GM12878 (cell line): ENCODE measurements around the gene HNRNPM. TPM values are rescaled to one million over a fixed set of nuclear protein-coding genes. Genes with fewer than 3 reads are reported as not detected.
A peak's percentile ranks its signal among the peaks of the same experiment; 100 is the strongest.

Experiments
- ATAC-seq: fragments of 200-7000 bp; cut with Tn5 transposase; 3 replicates; pipeline ENCODE4 v1.9.1; 2020; ENCODE audit warnings: mild to moderate bottlenecking, moderate library complexity
- BruUV-seq: library from RNA; stranded (reverse); fragments of 400-500 nt; replicated peaks from 2 replicates; lab custom pipeline; 2021; lab: Mats Ljungman, UMichigan
- CTCF ChIA-PET: fragments of 300-600 bp; sonication (Branson Sonifier 250); formaldehyde crosslinking; extraction: SDS; loops from one replicate; lab custom pipeline; 2021; ENCODE audit warnings: inconsistent platforms; lab: Yijun Ruan, JAX
- POLR2A ChIA-PET: fragments of 350-600 bp; formaldehyde crosslinking; extraction: SDS; loops from one replicate; lab custom pipeline; 2021; ENCODE audit warnings: inconsistent platforms; lab: Charles Lee
- RAD21 ChIA-PET: fragments of 300-600 bp; sonication (Branson Sonifier 250); formaldehyde crosslinking; loops from one replicate; lab custom pipeline; 2023; ENCODE audit warnings: antibody characterized with exemption; ENCODE audit not compliant: unreplicated experiment; lab: Charles Lee
- SMC1A ChIA-PET: fragments of 300-600 bp; sonication (Branson Sonifier 250); formaldehyde crosslinking; loops from one replicate; lab custom pipeline; 2023; ENCODE audit not compliant: unreplicated experiment, uncharacterized antibody; lab: Charles Lee
- DNase-seq: peaks from one replicate; pipeline ENCODE4 v3.0.0-alpha.2; 2011; ENCODE audit warnings: low read depth, low spot score
- FAIRE-seq: peaks from 3 replicates; lab custom pipeline; 2011; peaks lifted over from hg19 to GRCh38; lab: Jason Lieb, UNC
- H2AFZ ChIP-seq: 2 replicates; pipeline ENCODE4 v1.6.0; 2011; ENCODE audit warnings: low read depth, low read length, control low read depth; ENCODE audit not compliant: control insufficient read depth
- H3K27ac ChIP-seq: 2 replicates; pipeline ENCODE4 v1.5.1; 2011; ENCODE audit warnings: control low read depth; ENCODE audit not compliant: control insufficient read depth, insufficient read depth
- H3K27me3 ChIP-seq, 2 experiments: replicated peaks in 1 of 2; 2 replicates each; pipeline versions ENCODE4 v1.6.0 to v1.6.1; 2011; ENCODE audit warnings: low read length in 1 of 2; ENCODE audit not compliant: control insufficient read depth in 2 of 2, insufficient read depth in 2 of 2
- H3K36me3 ChIP-seq, 2 experiments: 2 replicates each; pipeline ENCODE4 v1.5.1; 2011; ENCODE audit warnings: low read length in 1 of 2; ENCODE audit not compliant: control insufficient read depth in 2 of 2, insufficient read depth in 2 of 2
- H3K4me1 ChIP-seq: 2 replicates; pipeline ENCODE4 v1.6.1; 2011; ENCODE audit warnings: mild to moderate bottlenecking, low read length, moderate library complexity, mixed read lengths; ENCODE audit not compliant: control insufficient read depth, insufficient read depth
- H3K4me2 ChIP-seq: 2 replicates; pipeline ENCODE4 v1.6.0; 2011; ENCODE audit warnings: control low read depth; ENCODE audit not compliant: control insufficient read depth, insufficient read depth
- H3K4me3 ChIP-seq: fragments of 200-600 bp; sonication (generic); 2 replicates; pipeline ENCODE4 v1.5.1; 2016
- H3K79me2 ChIP-seq: 2 replicates; pipeline ENCODE4 v1.6.0; 2011; ENCODE audit warnings: low read length; ENCODE audit not compliant: control insufficient read depth, insufficient read depth
- H3K9ac ChIP-seq: 2 replicates; pipeline ENCODE4 v1.8.0; 2011; ENCODE audit warnings: low read length, control low read depth, mixed read lengths; ENCODE audit not compliant: control insufficient read depth, insufficient read depth
- H3K9me3 ChIP-seq: replicated peaks from 3 replicates; pipeline ENCODE4 v1.5.1; 2011; ENCODE audit warnings: mild to moderate bottlenecking, low read length; ENCODE audit not compliant: control insufficient read depth, insufficient read depth
- H4K20me1 ChIP-seq: 2 replicates; pipeline ENCODE4 v1.6.0; 2011; ENCODE audit not compliant: control insufficient read depth, insufficient read depth
- ASH2L ChIP-seq: fragments of 300-600, 200-600 bp; sonication (generic); IDR thresholded peaks from 2 replicates; pipeline ENCODE4 v1.6.1; 2017; ENCODE audit warnings: low read depth, mild to moderate bottlenecking, borderline replicate concordance
- BACH1 ChIP-seq: fragments of 450-650 bp; IDR thresholded peaks from 2 replicates; pipeline ENCODE4 v1.6.1; 2017; ENCODE audit warnings: mild to moderate bottlenecking, borderline replicate concordance
- BMI1 ChIP-seq: fragments of 450-650 bp; IDR thresholded peaks from 2 replicates; pipeline ENCODE4 v1.6.1; 2016; ENCODE audit warnings: mild to moderate bottlenecking, moderate library complexity, borderline replicate concordance
- CBX3 ChIP-seq: fragments of 200-600 bp; sonication (generic); IDR thresholded peaks from 2 replicates; pipeline ENCODE4 v1.6.1; 2016; ENCODE audit warnings: low read depth, borderline replicate concordance
- CREM ChIP-seq: IDR thresholded peaks from 2 replicates; pipeline ENCODE4 v1.6.1; 2014; ENCODE audit warnings: antibody characterized with exemption, low read depth
- EGR1 ChIP-seq, 2 experiments: IDR thresholded peaks; 1 replicate in 1 of 2; 2 replicates in 1 of 2; pipeline ENCODE4 v1.6.1; 2011 to 2012; ENCODE audit warnings: low read depth in 2 of 2, low read length in 2 of 2, borderline replicate concordance in 1 of 2, mild to moderate bottlenecking in 1 of 2, moderate library complexity in 1 of 2
- EP300 ChIP-seq, 2 experiments: fragments of 150-350 bp in 1 of 2; IDR thresholded peaks; 2 replicates each; pipeline ENCODE4 v1.6.1; 2011 to 2012; ENCODE audit warnings: low read depth in 2 of 2, low read length in 2 of 2, borderline replicate concordance in 1 of 2, improper control_type of control experiment in 1 of 2, inconsistent platforms in 1 of 2; ENCODE audit not compliant: control insufficient read depth in 1 of 2
- FOS ChIP-seq: IDR thresholded peaks from 3 replicates; pipeline ENCODE4 v1.6.1; 2011; ENCODE audit warnings: borderline replicate concordance; ENCODE audit not compliant: insufficient read length; ENCODE audit errors: extremely low read depth
- GABPA ChIP-seq: IDR thresholded peaks from 2 replicates; pipeline ENCODE4 v1.6.1; 2014; ENCODE audit warnings: antibody characterized with exemption, low read depth, mild to moderate bottlenecking, inconsistent platforms
- HCFC1 ChIP-seq: fragments of 150-350 bp; IDR thresholded peaks from 2 replicates; pipeline ENCODE4 v1.6.1; 2014; ENCODE audit warnings: low read length
- RAD21 ChIP-seq: IDR thresholded peaks from 2 replicates; pipeline ENCODE4 v1.6.1; 2011; ENCODE audit warnings: mild to moderate bottlenecking, low read depth, low read length, moderate library complexity; ENCODE audit not compliant: insufficient read depth
- SRF ChIP-seq, 2 experiments: IDR thresholded peaks; 2 replicates each; pipeline ENCODE4 v1.6.1; 2011; ENCODE audit warnings: low read depth in 2 of 2, low read length in 2 of 2, mild to moderate bottlenecking in 1 of 2, moderate library complexity in 1 of 2
- STAT1 ChIP-seq: fragments of 450-650 bp; conservative IDR thresholded peaks from 2 replicates; pipeline ENCODE4 v1.6.1; 2014; ENCODE audit warnings: antibody characterized with exemption, mild to moderate bottlenecking
- WGBS: methylation state at CpG from one replicate; pipeline ENCODE4 v1.1.6; 2016; ENCODE audit warnings: low lambda C conversion rate; ENCODE audit not compliant: insufficient replicate concordance, insufficient coverage; ENCODE audit errors: missing lambda C conversion rate; 5-methylcytosine and 5-hydroxymethylcytosine counted together
- in situ Hi-C: fragments of 300-500 bp; cut with MboI; formaldehyde crosslinking; loops from 9 replicates; pipeline ENCODE4 v1.14.3; 2018; ENCODE audit warnings: mixed read lengths
- intact Hi-C: fragments of 100-400 bp; cut with micrococcal nuclease; formaldehyde crosslinking; loops from one replicate; pipeline ENCODE4 v1.14.2; 2022; ENCODE audit not compliant: unreplicated experiment
- polyA plus RNA-seq, 11 experiments: library from polyadenylated mRNA; depleted of rRNA in 4 of 11; unstranded in 6 of 11; stranded (reverse) in 5 of 11; fragments of >200 nt; fragmentation: Nextera tagmentation in 4 of 11; fragmentation: Illumina TruSeq in 1 of 11; extraction: Ambion mirVana in 4 of 11; extraction: Trizol in 1 of 11; gene quantifications; 1 replicate in 1 of 11; 2 replicates in 10 of 11; pipeline versions ENCODE4 v1.2.1 to v1.2.3, GENCODE V29; 2011 to 2016; ENCODE audit warnings: inconsistent platforms in 2 of 11, missing spikeins in 2 of 11, low read depth in 1 of 11
- total RNA-seq, 4 experiments: library from RNA; depleted of rRNA in 3 of 4; stranded (reverse); fragments of >200 nt in 3 of 4; fragmentation: Illumina TruSeq in 1 of 4; extraction: Trizol in 1 of 4; gene quantifications; 2 replicates each; pipeline versions ENCODE4 v1.2.1 to v1.2.3, GENCODE V29; 2013 to 2021
- TF ChIP-seq, protein P1 (sequence below): fragments of 450-650 bp; IDR thresholded peaks from 2 replicates; pipeline ENCODE4 v1.6.1; 2017; ENCODE audit warnings: low read depth, mild to moderate bottlenecking, moderate library complexity
- TF ChIP-seq, protein P2 (sequence below): fragments of 450-650 bp; IDR thresholded peaks from 2 replicates; pipeline ENCODE4 v1.6.1; 2017; ENCODE audit warnings: mild to moderate bottlenecking, low read depth, inconsistent platforms; ENCODE audit not compliant: poor library complexity, severe bottlenecking
- TF ChIP-seq, protein P3 (sequence below), 3 experiments: IDR thresholded peaks in 2 of 3; conservative IDR thresholded peaks in 1 of 3; 2 replicates each; pipeline ENCODE4 v1.5.1; 2011; ENCODE audit warnings: low read depth in 3 of 3, low read length in 3 of 3, mild to moderate bottlenecking in 3 of 3, control low read depth in 2 of 3, moderate library complexity in 2 of 3, inconsistent platforms in 1 of 3, mixed read lengths in 1 of 3; ENCODE audit not compliant: control insufficient read depth in 2 of 3, insufficient read depth in 1 of 3; ENCODE audit errors: extremely low read depth in 1 of 3

The HNRNPM gene
- total and polyA plus RNA-seq, 10 of the 15 experiments (the other 5 are each of a cell fraction or from before 2014, with no cell fraction given): 14.3 to 415 (median 198) TPM

DNA sequence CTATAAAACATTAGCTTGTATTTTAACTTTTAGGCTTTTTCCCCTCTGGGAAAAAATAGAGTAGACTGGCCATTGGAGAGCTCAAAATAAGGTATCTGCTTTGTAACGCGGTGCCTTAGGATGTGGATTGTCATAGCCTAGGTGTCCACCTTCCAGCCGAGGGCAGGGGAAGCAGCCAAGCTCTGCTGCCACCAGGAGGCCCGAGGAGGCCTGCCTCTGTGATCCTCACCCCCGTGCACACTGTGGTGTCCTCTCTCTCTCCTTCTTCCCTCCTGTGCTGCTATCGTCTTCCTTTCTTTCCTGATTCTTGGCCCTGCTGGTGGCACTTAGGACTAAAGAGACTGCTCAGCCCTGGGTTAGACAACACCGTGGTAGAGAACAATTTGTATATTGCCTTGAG, 11.3 kb downstream of the HNRNPM start:
- H4K20me1 ChIP-seq: peaks cover 42% of the 10 kb centered on the region
- ChIA-PET CTCF (interaction anchor here (1.8 kb wide), 1 partner anchor 9 kb away, joined by 10 read pairs; no protein-coding TSS in a partner anchor), POLR2A (interaction anchor here (0.6 to 1.0 kb wide), 4 partner anchors 11 to 1029 kb away, joined by 3 to 10 read pairs (median 4); partner anchors contain the start of genes HNRNPM and MARCHF2), SMC1A (interaction anchor here (1.6 to 1.9 kb wide), 2 partner anchors 10 to 102 kb away, joined by 5 to 7 read pairs; no protein-coding TSS in a partner anchor), RAD21 (interaction anchor here (1.0 kb wide), 1 partner anchor 43 kb away, joined by 3 read pairs; the partner anchor contains the start of gene MARCHF2)
- H3K4me3 ChIP-seq: no peak overlapping the region
- peaks cover 99% of the 10 kb centered on the region for H3K79me2 ChIP-seq
- H2AFZ ChIP-seq: no peak overlapping the region
- no peak overlapping the region for H3K27ac ChIP-seq
- no peak overlapping the region for H3K4me2 ChIP-seq
- in situ Hi-C loops (no loop called here), intact Hi-C loops (no loop called here)
- peaks cover 12 to 45% of the 10 kb centered on the region in 2 experiments for H3K36me3 ChIP-seq
- 59% methylated on average over 7 of the region's 7 CpGs for WGBS
- ATAC-seq (0 out of 3 replicates have a peak, but pooled peaks have one; percentile 20), DNase-seq (no peak), FAIRE-seq (no peak)
- TF ChIP-seq STAT1 (no peak), CBX3 (no peak), HCFC1 (no peak), GABPA (no peak), CREM (no peak), ASH2L (no peak), SRF (IDR thresholded peaks at IDR 0.05; ENCODE audit: low read depth in 2 of 2, low read length in 2 of 2) (no peak), RAD21 (no peak), BACH1 (no peak), FOS (no peak), BMI1 (no peak), EGR1 (IDR thresholded peaks at IDR 0.05; ENCODE audit: borderline replicate concordance in 1 of 2, low read depth in 2 of 2, low read length in 2 of 2) (no peak), EP300 (IDR thresholded peaks at IDR 0.05; ENCODE audit: borderline replicate concordance in 1 of 2, control insufficient read depth in 1 of 2, low read depth in 2 of 2, low read length in 2 of 2) (no peak)
- TF ChIP-seq, protein P1, sequence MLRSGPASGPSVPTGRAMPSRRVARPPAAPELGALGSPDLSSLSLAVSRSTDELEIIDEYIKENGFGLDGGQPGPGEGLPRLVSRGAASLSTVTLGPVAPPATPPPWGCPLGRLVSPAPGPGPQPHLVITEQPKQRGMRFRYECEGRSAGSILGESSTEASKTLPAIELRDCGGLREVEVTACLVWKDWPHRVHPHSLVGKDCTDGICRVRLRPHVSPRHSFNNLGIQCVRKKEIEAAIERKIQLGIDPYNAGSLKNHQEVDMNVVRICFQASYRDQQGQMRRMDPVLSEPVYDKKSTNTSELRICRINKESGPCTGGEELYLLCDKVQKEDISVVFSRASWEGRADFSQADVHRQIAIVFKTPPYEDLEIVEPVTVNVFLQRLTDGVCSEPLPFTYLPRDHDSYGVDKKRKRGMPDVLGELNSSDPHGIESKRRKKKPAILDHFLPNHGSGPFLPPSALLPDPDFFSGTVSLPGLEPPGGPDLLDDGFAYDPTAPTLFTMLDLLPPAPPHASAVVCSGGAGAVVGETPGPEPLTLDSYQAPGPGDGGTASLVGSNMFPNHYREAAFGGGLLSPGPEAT: no peak
- TF ChIP-seq, protein P2, sequence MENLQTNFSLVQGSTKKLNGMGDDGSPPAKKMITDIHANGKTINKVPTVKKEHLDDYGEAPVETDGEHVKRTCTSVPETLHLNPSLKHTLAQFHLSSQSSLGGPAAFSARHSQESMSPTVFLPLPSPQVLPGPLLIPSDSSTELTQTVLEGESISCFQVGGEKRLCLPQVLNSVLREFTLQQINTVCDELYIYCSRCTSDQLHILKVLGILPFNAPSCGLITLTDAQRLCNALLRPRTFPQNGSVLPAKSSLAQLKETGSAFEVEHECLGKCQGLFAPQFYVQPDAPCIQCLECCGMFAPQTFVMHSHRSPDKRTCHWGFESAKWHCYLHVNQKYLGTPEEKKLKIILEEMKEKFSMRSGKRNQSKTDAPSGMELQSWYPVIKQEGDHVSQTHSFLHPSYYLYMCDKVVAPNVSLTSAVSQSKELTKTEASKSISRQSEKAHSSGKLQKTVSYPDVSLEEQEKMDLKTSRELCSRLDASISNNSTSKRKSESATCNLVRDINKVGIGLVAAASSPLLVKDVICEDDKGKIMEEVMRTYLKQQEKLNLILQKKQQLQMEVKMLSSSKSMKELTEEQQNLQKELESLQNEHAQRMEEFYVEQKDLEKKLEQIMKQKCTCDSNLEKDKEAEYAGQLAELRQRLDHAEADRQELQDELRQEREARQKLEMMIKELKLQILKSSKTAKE: no peak
- TF ChIP-seq, protein P3, sequence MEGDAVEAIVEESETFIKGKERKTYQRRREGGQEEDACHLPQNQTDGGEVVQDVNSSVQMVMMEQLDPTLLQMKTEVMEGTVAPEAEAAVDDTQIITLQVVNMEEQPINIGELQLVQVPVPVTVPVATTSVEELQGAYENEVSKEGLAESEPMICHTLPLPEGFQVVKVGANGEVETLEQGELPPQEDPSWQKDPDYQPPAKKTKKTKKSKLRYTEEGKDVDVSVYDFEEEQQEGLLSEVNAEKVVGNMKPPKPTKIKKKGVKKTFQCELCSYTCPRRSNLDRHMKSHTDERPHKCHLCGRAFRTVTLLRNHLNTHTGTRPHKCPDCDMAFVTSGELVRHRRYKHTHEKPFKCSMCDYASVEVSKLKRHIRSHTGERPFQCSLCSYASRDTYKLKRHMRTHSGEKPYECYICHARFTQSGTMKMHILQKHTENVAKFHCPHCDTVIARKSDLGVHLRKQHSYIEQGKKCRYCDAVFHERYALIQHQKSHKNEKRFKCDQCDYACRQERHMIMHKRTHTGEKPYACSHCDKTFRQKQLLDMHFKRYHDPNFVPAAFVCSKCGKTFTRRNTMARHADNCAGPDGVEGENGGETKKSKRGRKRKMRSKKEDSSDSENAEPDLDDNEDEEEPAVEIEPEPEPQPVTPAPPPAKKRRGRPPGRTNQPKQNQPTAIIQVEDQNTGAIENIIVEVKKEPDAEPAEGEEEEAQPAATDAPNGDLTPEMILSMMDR (IDR thresholded peaks at IDR 0.05 in 2 of 3, conservative IDR thresholded peaks at IDR 0.05 in 1 of 3; ENCODE audit: control insufficient read depth in 2 of 3, extremely low read depth in 1 of 3, insufficient read depth in 1 of 3, low read depth in 3 of 3, low read length in 3 of 3): no peak
- H3K4me1 ChIP-seq: peaks cover 13% of the 10 kb centered on the region
- no peak overlapping the region for H3K9ac ChIP-seq
- no peaks in the 10 kb centered on the region for H3K9me3 ChIP-seq
- H3K27me3 ChIP-seq: no peaks in the 10 kb centered on the region
- no TSS peak for BruUV-seq
